OCI-LY7 (cell line): ENCODE data around the gene CFAP77.

Experiments used
- EZH2phosphoT487 ChIP-seq: fragments of 200-600 bp; sonication (generic); IDR thresholded peaks from 2 replicates; pipeline ENCODE4 v1.6.1; 2018; ENCODE audit warnings: low read depth, borderline replicate concordance, mild to moderate bottlenecking, mixed run types, antibody characterized with exemption, low read length, moderate library complexity, mixed read lengths
- TF ChIP-seq, protein P1 (sequence below): fragments of 200-600 bp; sonication (generic); conservative IDR thresholded peaks from 2 replicates; pipeline ENCODE4 v1.5.1; 2014; ENCODE audit warnings: mild to moderate bottlenecking, antibody characterized with exemption, low read length, moderate library complexity, mixed read lengths

DNA sequence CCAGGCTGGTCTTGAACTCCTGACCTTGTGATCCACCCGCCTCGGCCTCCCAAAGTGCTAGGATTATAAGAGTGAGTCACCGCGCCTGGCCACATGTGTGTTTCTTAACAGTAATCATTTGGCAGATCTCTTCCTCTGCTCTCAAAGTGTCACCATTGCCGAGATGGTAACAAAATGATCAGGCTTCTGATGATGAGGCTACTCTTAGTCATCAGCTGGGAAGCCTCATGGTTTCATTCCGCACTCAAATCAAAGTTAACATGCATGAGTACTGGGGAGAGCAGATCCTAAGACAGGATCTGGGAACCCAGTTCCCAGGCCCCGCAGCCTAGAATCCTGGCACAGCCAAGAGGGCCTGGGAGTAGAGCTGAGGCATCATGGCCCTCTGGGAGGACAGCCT lies 199.8 kb downstream of the CFAP77 start:
- TF ChIP-seq, protein P1, sequence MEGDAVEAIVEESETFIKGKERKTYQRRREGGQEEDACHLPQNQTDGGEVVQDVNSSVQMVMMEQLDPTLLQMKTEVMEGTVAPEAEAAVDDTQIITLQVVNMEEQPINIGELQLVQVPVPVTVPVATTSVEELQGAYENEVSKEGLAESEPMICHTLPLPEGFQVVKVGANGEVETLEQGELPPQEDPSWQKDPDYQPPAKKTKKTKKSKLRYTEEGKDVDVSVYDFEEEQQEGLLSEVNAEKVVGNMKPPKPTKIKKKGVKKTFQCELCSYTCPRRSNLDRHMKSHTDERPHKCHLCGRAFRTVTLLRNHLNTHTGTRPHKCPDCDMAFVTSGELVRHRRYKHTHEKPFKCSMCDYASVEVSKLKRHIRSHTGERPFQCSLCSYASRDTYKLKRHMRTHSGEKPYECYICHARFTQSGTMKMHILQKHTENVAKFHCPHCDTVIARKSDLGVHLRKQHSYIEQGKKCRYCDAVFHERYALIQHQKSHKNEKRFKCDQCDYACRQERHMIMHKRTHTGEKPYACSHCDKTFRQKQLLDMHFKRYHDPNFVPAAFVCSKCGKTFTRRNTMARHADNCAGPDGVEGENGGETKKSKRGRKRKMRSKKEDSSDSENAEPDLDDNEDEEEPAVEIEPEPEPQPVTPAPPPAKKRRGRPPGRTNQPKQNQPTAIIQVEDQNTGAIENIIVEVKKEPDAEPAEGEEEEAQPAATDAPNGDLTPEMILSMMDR = no peak
- no peak for TF ChIP-seq EZH2phosphoT487
